ENCODE data around the gene FBXO31.

Gene FBXO31

GRCh38 chr16:87369796-87370719 is 13.5 kb downstream of the FBXO31 start:
- H4K20me1 ChIP-seq (ENCODE audit: insufficient read depth, low read length), result peaks cover 68% of the 10 kb centered on the region
- no peak overlapping the region for H2AFZ ChIP-seq (ENCODE audit: low read depth, low read length)
- no peaks in the 10 kb centered on the region for H3K4me1 ChIP-seq (ENCODE audit: insufficient read depth, low read length)
- no peak overlapping the region for H3K27ac ChIP-seq (ENCODE audit: low read length)
- ATAC-seq (ENCODE audit: insufficient read depth, low read depth) (no peak), DNase-seq (no peak)
- H3K9me3 ChIP-seq (ENCODE audit: insufficient read depth, low read length, severe bottlenecking), result no peaks in the 10 kb centered on the region
- no peak overlapping the region for H3K9ac ChIP-seq (ENCODE audit: low read depth, low read length)
- H3K4me3 ChIP-seq (ENCODE audit: low read depth in 1 of 2, low read length in 2 of 2), result no peak overlapping the region
- no peak overlapping the region for H3K4me2 ChIP-seq (ENCODE audit: insufficient read depth, low read length)
- H3K27me3 ChIP-seq (ENCODE audit: insufficient read depth, low read length, poor library complexity), result no peaks in the 10 kb centered on the region
- peaks cover 25% of the 10 kb centered on the region; the same call in 1 of the 2 replicates for H3K36me3 ChIP-seq (ENCODE audit: insufficient read depth, low read length)
- H3K79me2 ChIP-seq (ENCODE audit: insufficient read depth, low read length), result peaks cover 95% of the 10 kb centered on the region
- no peak for TF ChIP-seq CTCF (IDR thresholded peaks at IDR 0.05; ENCODE audit: borderline replicate concordance, extremely low read depth, low read length, poor library complexity, severe bottlenecking)
- TF ChIP-seq EZH2 (IDR thresholded peaks at IDR 0.05; ENCODE audit: borderline replicate concordance, low read depth, low read length, severe bottlenecking), result no peak

GRCh38 chr16:87369117-87369765 is 14.3 kb downstream of the FBXO31 start:
- H4K20me1 ChIP-seq (ENCODE audit: insufficient read depth, low read length), result peaks cover 71% of the 10 kb centered on the region
- DNase-seq (no peak), ATAC-seq (ENCODE audit: insufficient read depth, low read depth) (no peak)
- H3K36me3 ChIP-seq (ENCODE audit: insufficient read depth, low read length), result peaks cover 30% of the 10 kb centered on the region
- peaks cover 95% of the 10 kb centered on the region for H3K79me2 ChIP-seq (ENCODE audit: insufficient read depth, low read length)
- no peak overlapping the region for H3K9ac ChIP-seq (ENCODE audit: low read depth, low read length)
- H3K4me2 ChIP-seq (ENCODE audit: insufficient read depth, low read length), result no peak overlapping the region
- TF ChIP-seq CTCF (IDR thresholded peaks at IDR 0.05; ENCODE audit: borderline replicate concordance, extremely low read depth, low read length, poor library complexity, severe bottlenecking) (no peak), EZH2 (IDR thresholded peaks at IDR 0.05; ENCODE audit: borderline replicate concordance, low read depth, low read length, severe bottlenecking) (no peak)
- H3K9me3 ChIP-seq (ENCODE audit: insufficient read depth, low read length, severe bottlenecking), result no peaks in the 10 kb centered on the region
- H3K27me3 ChIP-seq (ENCODE audit: insufficient read depth, low read length, poor library complexity), result no peaks in the 10 kb centered on the region
- no peak overlapping the region for H3K4me3 ChIP-seq (ENCODE audit: low read depth in 1 of 2, low read length in 2 of 2)
- H3K27ac ChIP-seq (ENCODE audit: low read length), result no peak overlapping the region
- H3K4me1 ChIP-seq (ENCODE audit: insufficient read depth, low read length), result no peaks in the 10 kb centered on the region
- no peak overlapping the region for H2AFZ ChIP-seq (ENCODE audit: low read depth, low read length)

- ATAC-seq (ENCODE audit: insufficient read depth, low read depth), result no peak
- Histone ChIP-seq H3K4me2 (ENCODE audit: insufficient read depth, low read length) (no peak overlapping the region), H3K79me2 (ENCODE audit: insufficient read depth, low read length) (peaks cover 94% of the 10 kb centered on the region)
Measured at GRCh38 chr16:87368029-87368770, 15.4 kb downstream of the FBXO31 start.

More at GRCh38 chr16:87368029-87368770, 15.4 kb downstream of the FBXO31 start:
- Histone ChIP-seq H3K9ac (ENCODE audit: low read depth, low read length) (no peak overlapping the region), H3K27ac (ENCODE audit: low read length) (no peak overlapping the region), H3K4me3 (ENCODE audit: low read depth in 1 of 2, low read length in 2 of 2) (no peak overlapping the region), H4K20me1 (ENCODE audit: insufficient read depth, low read length) (peaks cover 70% of the 10 kb centered on the region), H3K36me3 (ENCODE audit: insufficient read depth, low read length) (peaks cover 30% of the 10 kb centered on the region), H3K27me3 (ENCODE audit: insufficient read depth, low read length, poor library complexity) (no peaks in the 10 kb centered on the region), H3K9me3 (ENCODE audit: insufficient read depth, low read length, severe bottlenecking) (no peaks in the 10 kb centered on the region), H3K4me1 (ENCODE audit: insufficient read depth, low read length) (no peaks in the 10 kb centered on the region), H2AFZ (ENCODE audit: low read depth, low read length) (no peak overlapping the region)
- TF ChIP-seq EZH2 (IDR thresholded peaks at IDR 0.05; ENCODE audit: borderline replicate concordance, low read depth, low read length, severe bottlenecking) (no peak), CTCF (IDR thresholded peaks at IDR 0.05; ENCODE audit: borderline replicate concordance, extremely low read depth, low read length, poor library complexity, severe bottlenecking) (no peak)
- DNase-seq, result no peak
